Cardiac ventricle fibroblast (primary cell): ENCODE results near the gene ARAP3. TPM values are rescaled to one million over a fixed set of nuclear protein-coding genes. Genes with fewer than 3 reads are reported as not detected.

Source experiments
- total RNA-seq: library from RNA; depleted of rRNA; stranded (reverse); fragments of >200 nt; gene quantifications from 2 replicates; pipeline ENCODE4 v1.2.3, GENCODE V29; 2015

Gene ARAP3, protein sequence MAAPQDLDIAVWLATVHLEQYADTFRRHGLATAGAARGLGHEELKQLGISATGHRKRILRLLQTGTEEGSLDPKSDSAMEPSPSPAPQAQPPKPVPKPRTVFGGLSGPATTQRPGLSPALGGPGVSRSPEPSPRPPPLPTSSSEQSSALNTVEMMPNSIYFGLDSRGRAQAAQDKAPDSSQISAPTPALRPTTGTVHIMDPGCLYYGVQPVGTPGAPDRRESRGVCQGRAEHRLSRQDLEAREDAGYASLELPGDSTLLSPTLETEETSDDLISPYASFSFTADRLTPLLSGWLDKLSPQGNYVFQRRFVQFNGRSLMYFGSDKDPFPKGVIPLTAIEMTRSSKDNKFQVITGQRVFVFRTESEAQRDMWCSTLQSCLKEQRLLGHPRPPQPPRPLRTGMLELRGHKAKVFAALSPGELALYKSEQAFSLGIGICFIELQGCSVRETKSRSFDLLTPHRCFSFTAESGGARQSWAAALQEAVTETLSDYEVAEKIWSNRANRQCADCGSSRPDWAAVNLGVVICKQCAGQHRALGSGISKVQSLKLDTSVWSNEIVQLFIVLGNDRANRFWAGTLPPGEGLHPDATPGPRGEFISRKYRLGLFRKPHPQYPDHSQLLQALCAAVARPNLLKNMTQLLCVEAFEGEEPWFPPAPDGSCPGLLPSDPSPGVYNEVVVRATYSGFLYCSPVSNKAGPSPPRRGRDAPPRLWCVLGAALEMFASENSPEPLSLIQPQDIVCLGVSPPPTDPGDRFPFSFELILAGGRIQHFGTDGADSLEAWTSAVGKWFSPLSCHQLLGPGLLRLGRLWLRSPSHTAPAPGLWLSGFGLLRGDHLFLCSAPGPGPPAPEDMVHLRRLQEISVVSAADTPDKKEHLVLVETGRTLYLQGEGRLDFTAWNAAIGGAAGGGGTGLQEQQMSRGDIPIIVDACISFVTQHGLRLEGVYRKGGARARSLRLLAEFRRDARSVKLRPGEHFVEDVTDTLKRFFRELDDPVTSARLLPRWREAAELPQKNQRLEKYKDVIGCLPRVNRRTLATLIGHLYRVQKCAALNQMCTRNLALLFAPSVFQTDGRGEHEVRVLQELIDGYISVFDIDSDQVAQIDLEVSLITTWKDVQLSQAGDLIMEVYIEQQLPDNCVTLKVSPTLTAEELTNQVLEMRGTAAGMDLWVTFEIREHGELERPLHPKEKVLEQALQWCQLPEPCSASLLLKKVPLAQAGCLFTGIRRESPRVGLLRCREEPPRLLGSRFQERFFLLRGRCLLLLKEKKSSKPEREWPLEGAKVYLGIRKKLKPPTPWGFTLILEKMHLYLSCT (N-terminal part only)
- 6.2 and 7.1 TPM in 2 replicates for total RNA-seq

DNA sequence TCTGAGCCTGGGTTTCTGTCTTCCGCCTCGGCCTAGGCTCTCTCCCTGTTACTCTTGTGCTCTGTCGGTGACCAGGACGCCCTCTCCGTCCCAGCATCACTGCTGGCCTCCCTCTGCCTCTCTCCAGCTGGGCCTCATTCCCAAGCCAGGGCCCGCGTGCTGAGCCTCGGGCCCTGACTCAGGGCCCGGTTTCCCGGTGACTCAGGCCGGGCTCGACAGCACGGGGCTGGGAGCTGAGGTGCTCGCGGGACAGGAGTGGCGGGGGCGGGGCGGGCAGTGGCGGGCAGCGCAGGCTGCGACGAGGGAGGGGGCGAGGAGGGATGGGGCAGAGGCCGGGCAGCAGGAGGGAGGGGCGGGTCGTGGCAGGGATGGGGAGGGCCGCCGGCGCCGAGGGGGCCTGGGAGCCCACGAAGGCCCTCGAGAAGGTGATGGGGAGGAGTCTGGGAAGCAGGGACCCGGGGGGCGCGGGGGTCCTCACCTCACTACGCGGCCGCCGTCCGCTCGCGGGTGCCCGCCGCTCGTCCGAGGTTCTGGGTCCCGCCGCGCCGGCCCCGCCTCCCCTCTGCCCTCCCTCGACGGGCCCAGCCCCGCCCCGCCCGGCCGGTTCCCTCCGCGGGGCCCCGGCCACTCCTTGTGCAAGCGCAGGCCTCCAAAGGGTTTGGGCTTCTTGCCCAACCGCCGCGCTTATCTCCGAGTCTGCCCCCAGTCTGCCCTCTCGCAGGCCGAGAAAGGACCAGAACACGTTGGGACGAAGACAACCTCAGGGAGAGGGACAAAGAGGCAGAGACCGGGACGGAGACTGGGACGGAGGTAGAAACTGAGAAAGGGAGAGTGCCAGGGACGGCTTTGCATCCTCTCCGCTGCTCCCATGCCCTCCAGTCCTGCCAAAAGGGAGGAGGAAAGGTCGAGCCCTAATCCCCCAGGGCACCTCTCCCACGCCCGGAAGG lies at the start of gene ARAP3:
Gene ARAP3, minus strand, starts transcription at position 536 of the 947 bp plus-strand sequence. CDS start 1,744 bp downstream, outside the sequence.

DNA sequence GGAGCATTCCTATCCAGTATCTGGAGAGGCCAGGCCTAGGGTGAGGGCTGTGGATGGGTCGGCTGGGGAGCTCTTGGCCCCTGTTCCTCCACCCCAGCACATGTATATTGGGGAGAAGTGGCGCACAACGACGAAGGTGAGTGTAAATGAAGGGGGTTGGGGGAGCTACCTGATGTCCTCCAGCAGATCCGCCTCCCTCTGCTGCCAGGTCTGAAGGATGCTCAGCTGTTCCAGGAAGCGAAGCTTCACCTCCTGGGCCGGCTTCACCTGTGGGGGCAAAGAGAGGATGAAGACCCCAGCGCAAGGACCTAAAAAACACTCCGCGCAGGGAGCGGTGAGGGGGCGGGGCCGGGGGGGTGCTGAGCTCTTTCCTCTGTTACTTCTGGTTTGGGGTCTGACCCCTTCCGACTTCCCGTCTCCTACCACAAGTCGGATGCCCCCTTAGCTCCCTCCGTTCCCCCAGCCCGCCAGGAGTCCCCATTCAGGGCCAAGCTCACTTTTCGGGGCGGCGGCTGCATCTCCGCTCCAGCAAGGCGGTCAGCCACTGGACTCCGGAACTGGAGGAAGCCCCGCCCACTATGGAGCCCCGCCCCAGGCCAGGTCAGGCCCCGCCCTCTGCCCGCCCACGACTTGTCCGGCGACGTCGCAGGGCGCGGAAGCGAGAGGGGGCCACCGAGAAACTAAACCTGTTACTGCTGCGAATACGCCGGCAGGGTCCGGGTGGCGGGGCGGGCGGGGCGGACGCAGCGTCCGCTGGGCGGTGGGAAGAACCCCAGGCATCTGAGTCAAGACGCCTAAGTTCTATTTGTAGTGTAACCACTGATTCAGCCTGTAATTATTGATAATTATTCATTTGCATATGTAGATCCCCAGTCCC lies 30.9 kb downstream of the ARAP3 start, which contains the start of gene FCHSD1:
Gene FCHSD1, minus strand, starts transcription at position 568 of the 877 bp plus-strand sequence. Its CDS starts 50 bp downstream, at position 518.

DNA sequence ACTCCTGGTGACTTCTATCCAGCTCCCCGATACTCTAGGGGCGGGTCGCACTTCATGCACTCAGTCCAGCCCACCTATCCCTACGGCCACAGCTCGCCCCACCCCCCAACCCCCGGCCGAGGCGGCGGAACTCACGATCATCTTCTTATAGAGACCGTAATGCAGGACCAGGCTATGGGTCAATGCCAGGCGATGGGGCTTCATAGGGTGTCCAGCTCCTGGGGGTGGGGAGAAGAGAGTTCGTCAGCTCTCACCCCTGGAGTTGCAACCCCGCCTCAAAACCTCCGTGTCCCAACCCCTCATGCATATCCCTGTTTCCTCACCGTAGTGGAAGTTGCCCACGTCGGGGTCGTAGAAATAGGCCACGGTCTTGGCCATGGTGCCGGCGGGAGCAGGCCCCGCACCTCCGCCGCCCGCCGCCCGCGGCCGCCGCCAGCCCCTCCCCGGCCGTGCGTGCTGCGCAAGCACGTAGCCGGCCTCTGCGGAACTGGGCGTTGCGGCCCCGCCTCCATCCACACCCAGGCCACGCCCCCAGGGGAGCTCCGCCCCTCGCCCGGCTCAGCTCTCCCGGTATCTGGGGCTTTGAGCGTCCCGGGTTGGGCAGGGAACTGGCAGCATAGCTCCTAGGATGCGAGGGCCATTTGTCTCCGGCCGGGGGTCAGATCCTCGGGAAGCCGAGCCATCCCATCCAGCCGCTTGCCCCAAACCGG lies 45.5 kb downstream of the ARAP3 start, which contains the start of the genes HDAC3 and RELL2:
Gene HDAC3, minus strand, starts transcription at position 437 of the 710 bp plus-strand sequence. Its CDS starts 59 bp downstream, at position 378.
Gene RELL2, plus strand, starts transcription at position 585 of the 710 bp plus-strand sequence. CDS start 1,229 bp downstream, outside the sequence.

DNA sequence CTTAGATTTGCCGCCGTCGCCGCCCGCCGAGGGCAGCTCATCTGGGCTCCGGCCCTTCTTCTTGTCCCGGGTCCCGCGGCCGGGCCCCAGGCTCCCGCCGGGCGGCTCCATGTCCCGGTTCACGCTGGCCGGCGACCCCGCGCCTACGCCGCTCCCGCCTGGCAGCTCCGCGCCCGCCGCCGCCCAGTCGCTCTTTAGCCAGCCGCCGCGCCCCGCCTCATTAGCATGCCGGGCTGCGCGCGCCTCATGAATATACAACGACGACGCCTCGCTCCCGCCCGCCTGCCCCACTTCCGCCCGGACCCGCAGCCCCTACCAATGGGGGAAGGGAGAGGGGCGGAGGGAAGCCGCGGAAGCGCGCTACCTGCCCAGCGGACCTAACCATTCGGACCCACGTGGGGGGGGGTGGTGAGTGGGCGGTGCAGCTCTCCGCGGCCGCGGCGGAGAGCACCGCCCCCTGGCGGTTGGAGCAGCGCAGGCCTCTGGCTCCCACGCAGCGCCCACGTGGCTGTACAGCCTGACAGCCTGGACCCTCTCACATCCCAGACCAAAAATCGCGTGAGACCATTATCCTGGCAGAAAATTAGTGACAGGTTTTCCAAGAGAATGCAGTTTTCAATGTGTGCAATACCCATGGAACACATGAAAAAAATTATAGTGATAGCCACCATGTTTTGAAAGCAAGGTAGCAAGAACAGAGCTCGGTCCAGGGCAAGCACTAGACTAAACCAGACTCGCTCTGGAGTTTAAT lies 63.1 kb downstream of the ARAP3 start, which contains the start of gene DIAPH1:
Gene DIAPH1, minus strand, starts transcription at position 197 of the 751 bp plus-strand sequence. Its CDS starts 86 bp downstream, at position 111.

Other genes starting within 250 kb of the ARAP3 start
- 95.9 and 108 TPM in 2 replicates for gene PCDHGC3, start 206.3 kb downstream of the ARAP3 start, total RNA-seq
- 1.1 and 26.8 TPM in 2 replicates for gene PCDHGC4, start 197.2 kb downstream of the ARAP3 start, total RNA-seq
- gene PCDHGC5, start 193.1 kb downstream of the ARAP3 start, total RNA-seq, result 2.1 and 2.9 TPM in 2 replicates
- gene DIAPH1, start 63.2 kb downstream of the ARAP3 start, total RNA-seq, result 26.5 and 32.1 TPM in 2 replicates
- 32.7 and 38.1 TPM in 2 replicates for gene HDAC3, start 45.4 kb downstream of the ARAP3 start, total RNA-seq
- gene RELL2, start 45.2 kb downstream of the ARAP3 start, total RNA-seq, result 0.44 and 1.9 TPM in 2 replicates
- gene FCHSD1, start 30.8 kb downstream of the ARAP3 start, total RNA-seq, result 6.5 and 6.7 TPM in 2 replicates
- 3.3 and 4.9 TPM in 2 replicates for gene PCDH1, start 196.2 kb upstream of the ARAP3 start, total RNA-seq
- gene DELE1, start 241.6 kb upstream of the ARAP3 start, total RNA-seq, result 43.2 and 46.4 TPM in 2 replicates